ENCODE data around the gene NET1. TPM values are rescaled to one million over a fixed set of nuclear protein-coding genes. Genes with fewer than 3 reads are reported as not detected.

NET1 gene
- polyA plus RNA-seq, 1 of the 3 experiments (the other 2 are of a cell fraction), result 4.7 TPM

GRCh38 chr10:5506246-5506645, 93.9 kb downstream of the NET1 start:
- Histone ChIP-seq H3K27ac (ENCODE audit: low read depth in 2 of 2, low read length in 1 of 2) (no peak overlapping the region), H3F3A (replicated peaks; ENCODE audit: insufficient read depth) (no peaks in the 10 kb centered on the region), H2AFZ (ENCODE audit: low read depth) (no peak overlapping the region), H3K36me3 (replicated peaks in 1 of 2; ENCODE audit: control insufficient read depth in 1 of 2, insufficient read depth in 2 of 2, low read length in 1 of 2) (no peaks in the 10 kb centered on the region), H3K4me2 (no peak overlapping the region), H3K79me2 (ENCODE audit: insufficient read depth) (no peaks in the 10 kb centered on the region), H3K9me3 (no peaks in the 10 kb centered on the region), H3K4me3 (ENCODE audit: low read depth in 2 of 2, low read length in 1 of 2) (no peak overlapping the region), H3K9ac (no peak overlapping the region), H3K9me2 (no peaks in the 10 kb centered on the region), H4K20me1 (ENCODE audit: insufficient read depth) (no peaks in the 10 kb centered on the region), H3K27me3 (ENCODE audit: insufficient read depth) (no peaks in the 10 kb centered on the region), H3K4me1 (ENCODE audit: control insufficient read depth in 1 of 2, insufficient read depth in 2 of 2, low read depth in 1 of 2, low read length in 1 of 2) (no peaks in the 10 kb centered on the region; a peak in 1 of 4 replicates)
- 73% methylated on average over 2 of the region's 2 CpGs for WGBS (ENCODE audit: low lambda C conversion rate)
- no peak for TF ChIP-seq FOSL2 (IDR thresholded peaks at IDR 0.05; ENCODE audit: borderline replicate concordance, low read depth)
- no peak for TF ChIP-seq FOXM1 (IDR thresholded peaks at IDR 0.05; ENCODE audit: low read depth)
- TF ChIP-seq IRF3 (IDR thresholded peaks at IDR 0.05; ENCODE audit: low read depth, low read length), result no peak
- TF ChIP-seq GATA2 (CRISPR knock-in tag; IDR thresholded peaks at IDR 0.05), result no peak
- TF ChIP-seq NFIC (IDR thresholded peaks at IDR 0.05; ENCODE audit: borderline replicate concordance), result no peak
- TF ChIP-seq GABPA (IDR thresholded peaks at IDR 0.05; ENCODE audit: low read depth), result no peak
- no peak for TF ChIP-seq ZBTB33 (IDR thresholded peaks at IDR 0.05; ENCODE audit: borderline replicate concordance, low read depth)
- TF ChIP-seq EP300 (IDR thresholded peaks at IDR 0.05; ENCODE audit: borderline replicate concordance in 1 of 2, low read depth in 1 of 2, low read length in 1 of 2), result no peak
- no peak for TF ChIP-seq MXI1 (IDR thresholded peaks at IDR 0.05; ENCODE audit: low read depth, low read length)
- no peak for TF ChIP-seq RAD21 (IDR thresholded peaks at IDR 0.05; ENCODE audit: low read length)
- no peak for TF ChIP-seq YY1 (IDR thresholded peaks at IDR 0.05; ENCODE audit: low read depth)
- no peak for TF ChIP-seq CTCF (IDR thresholded peaks at IDR 0.05)
- DNase-seq, result no peak
- CTCF ChIA-PET, result no interaction called here
- POLR2A ChIA-PET, result no interaction called here
